ENCODE data around the gene SLCO2B1.

Gene SLCO2B1

GRCh38 chr11:75195167-75195962 lies 44.5 kb downstream of the SLCO2B1 start:
- DNase-seq, result no peak

- no peak for DNase-seq
Measured at GRCh38 chr11:75196426-75196825, 45.5 kb downstream of the SLCO2B1 start.

GRCh38 chr11:75197512-75198277 lies 46.8 kb downstream of the SLCO2B1 start:
- no peak for DNase-seq

- DNase-seq, result no peak
Measured at GRCh38 chr11:75198278-75198973, 47.5 kb downstream of the SLCO2B1 start.

GRCh38 chr11:75199412-75199955 lies 48.6 kb downstream of the SLCO2B1 start:
- DNase-seq, result no peak

GRCh38 chr11:75200051-75200450 lies 49.1 kb downstream of the SLCO2B1 start:
- no peak for DNase-seq

GRCh38 chr11:75200531-75200930 lies 49.6 kb downstream of the SLCO2B1 start:
- no peak for DNase-seq

GRCh38 chr11:75201771-75202170 lies 50.9 kb downstream of the SLCO2B1 start:
- no peak for DNase-seq

GRCh38 chr11:75202195-75202594 lies 51.3 kb downstream of the SLCO2B1 start:
- DNase-seq, result no peak

GRCh38 chr11:75203138-75203537 lies 52.2 kb downstream of the SLCO2B1 start:
- no peak for DNase-seq

GRCh38 chr11:75203641-75204011 lies 52.7 kb downstream of the SLCO2B1 start:
- no peak for DNase-seq

GRCh38 chr11:75204012-75204674 lies 53.2 kb downstream of the SLCO2B1 start:
- no peak for DNase-seq

- DNase-seq, result peak; percentile 82
Measured at GRCh38 chr11:75204685-75205563, 54.0 kb downstream of the SLCO2B1 start.

- DNase-seq, result no peak
Measured at GRCh38 chr11:75205564-75206020, 54.7 kb downstream of the SLCO2B1 start.

GRCh38 chr11:75208446-75208845 lies 57.5 kb downstream of the SLCO2B1 start:
- DNase-seq, result no peak

GRCh38 chr11:75212411-75212810 lies 61.5 kb downstream of the SLCO2B1 start:
- no peak for DNase-seq

GRCh38 chr11:75214411-75214821 lies 63.5 kb downstream of the SLCO2B1 start:
- DNase-seq, result peak; percentile 77

- no peak for DNase-seq
Measured at GRCh38 chr11:75214843-75215242, 63.9 kb downstream of the SLCO2B1 start.

- no peak for DNase-seq
Measured at GRCh38 chr11:75219869-75220268, 69.0 kb downstream of the SLCO2B1 start.

GRCh38 chr11:75223954-75224643 lies 73.2 kb downstream of the SLCO2B1 start:
- DNase-seq, result no peak

GRCh38 chr11:75225794-75226193 lies 74.9 kb downstream of the SLCO2B1 start:
- no peak for DNase-seq

Measured in stimulated activated CD4-positive, alpha-beta T cell treated with anti-CD3 and anti-CD28 coated beads, Interleukin-1b, Interleukin-23, amount 100 ng/mL, for 48 hours (primary cell).